ENCODE measurements around the gene LAMTOR1.

Gene LAMTOR1

GRCh38 chr11:72080326-72081183 is 22.5 kb downstream of the LAMTOR1 start, which contains the start of the genes LRRC51 and NUMA1:
Gene LRRC51, plus strand, starts transcription at chr11:72080850. Its CDS starts 8,234 bp downstream, at chr11:72089084.
Gene NUMA1, minus strand, starts transcription at chr11:72080542. Its CDS starts 44,599 bp downstream, at chr11:72035943.
- Histone ChIP-seq H3K27ac (ENCODE audit: poor library complexity, severe bottlenecking) (peak within 1 kb of the TSS; percentile 68), H3K27me3 (ENCODE audit: insufficient read depth, poor library complexity, severe bottlenecking) (no peaks in the 10 kb centered on the region), H3K4me1 (ENCODE audit: insufficient read depth, poor library complexity, severe bottlenecking) (peaks cover 25% of the 10 kb centered on the region), H3K9me3 (ENCODE audit: severe bottlenecking) (no peaks in the 10 kb centered on the region), H3K36me3 (ENCODE audit: low read depth) (peaks cover 17% of the 10 kb centered on the region), H3K4me3 (ENCODE audit: severe bottlenecking) (peak within 1 kb of the TSS; percentile 56)
- DNase-seq (ENCODE audit: low spot score), result peak; percentile 99
- peak; percentile 93 for ATAC-seq (ENCODE audit: low read depth)
- no peak for TF ChIP-seq CTCF (IDR thresholded peaks at IDR 0.05; ENCODE audit: poor library complexity, severe bottlenecking)

DNA sequence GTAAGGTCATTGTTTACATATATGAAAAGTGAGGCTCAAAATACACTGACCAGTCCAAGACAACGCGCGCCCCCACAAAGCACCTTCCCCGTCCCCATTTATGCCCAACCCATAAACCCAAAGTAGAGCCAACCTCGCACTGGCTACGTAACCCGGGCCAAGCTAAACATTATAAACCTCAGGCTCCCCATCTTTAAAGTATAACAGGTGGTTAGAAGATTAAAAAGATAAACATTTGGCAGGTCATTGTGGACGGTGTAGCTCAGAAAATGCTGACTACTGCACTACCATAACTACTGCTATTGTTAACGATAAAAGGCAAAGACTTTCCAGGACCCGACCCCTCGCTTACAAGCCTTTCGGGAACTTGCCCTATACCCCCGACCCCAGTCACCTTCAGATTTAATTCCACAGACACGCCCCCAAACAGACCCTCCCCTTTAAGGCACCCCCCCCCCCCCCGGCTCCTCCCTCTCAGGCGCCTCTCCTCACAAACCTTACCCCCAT is 23.2 kb downstream of the LAMTOR1 start:
- Histone ChIP-seq H3K36me3 (ENCODE audit: low read depth) (peaks cover 23% of the 10 kb centered on the region), H3K27me3 (ENCODE audit: insufficient read depth, poor library complexity, severe bottlenecking) (no peaks in the 10 kb centered on the region), H3K9me3 (ENCODE audit: severe bottlenecking) (no peaks in the 10 kb centered on the region), H3K4me3 (ENCODE audit: severe bottlenecking) (peak overlapping the region; percentile 56), H3K4me1 (ENCODE audit: insufficient read depth, poor library complexity, severe bottlenecking) (peaks cover 25% of the 10 kb centered on the region), H3K27ac (ENCODE audit: poor library complexity, severe bottlenecking) (peak overlapping the region; percentile 68)
- TF ChIP-seq CTCF (IDR thresholded peaks at IDR 0.05; ENCODE audit: poor library complexity, severe bottlenecking), result no peak
- ATAC-seq (ENCODE audit: low read depth) (no peak; the same call in 2 of the 3 replicates), DNase-seq (ENCODE audit: low spot score) (no peak)

DNA sequence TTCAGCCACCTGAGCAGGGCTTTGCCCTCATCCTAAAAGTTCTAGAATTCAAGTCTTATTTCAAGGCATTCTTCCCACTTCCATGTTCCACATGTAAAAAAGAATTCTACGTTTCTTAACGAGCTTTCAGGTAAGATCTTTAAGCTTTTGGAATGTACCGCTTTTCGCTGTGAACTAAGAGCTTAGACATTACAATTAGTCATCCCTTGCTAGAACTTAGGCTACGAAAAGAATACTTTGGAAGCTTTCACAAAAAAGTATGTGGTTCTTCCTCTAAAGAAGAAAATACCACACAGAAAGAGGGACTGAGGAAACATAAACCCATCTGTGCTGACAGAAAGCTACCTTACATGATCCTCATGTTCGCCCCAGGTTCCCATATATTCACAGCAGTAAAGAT is 24.6 kb downstream of the LAMTOR1 start:
- H3K9me3 ChIP-seq (ENCODE audit: severe bottlenecking), result no peaks in the 10 kb centered on the region
- ATAC-seq (ENCODE audit: low read depth) (no peak), DNase-seq (ENCODE audit: low spot score) (no peak)
- H3K27me3 ChIP-seq (ENCODE audit: insufficient read depth, poor library complexity, severe bottlenecking), result no peaks in the 10 kb centered on the region
- H3K36me3 ChIP-seq (ENCODE audit: low read depth), result peaks cover 30% of the 10 kb centered on the region
- H3K4me1 ChIP-seq (ENCODE audit: insufficient read depth, poor library complexity, severe bottlenecking), result peaks cover 12% of the 10 kb centered on the region
- H3K4me3 ChIP-seq (ENCODE audit: severe bottlenecking), result peak overlapping the region; percentile 56
- TF ChIP-seq CTCF (IDR thresholded peaks at IDR 0.05; ENCODE audit: poor library complexity, severe bottlenecking), result no peak
- peak overlapping the region; percentile 68 for H3K27ac ChIP-seq (ENCODE audit: poor library complexity, severe bottlenecking)

DNA sequence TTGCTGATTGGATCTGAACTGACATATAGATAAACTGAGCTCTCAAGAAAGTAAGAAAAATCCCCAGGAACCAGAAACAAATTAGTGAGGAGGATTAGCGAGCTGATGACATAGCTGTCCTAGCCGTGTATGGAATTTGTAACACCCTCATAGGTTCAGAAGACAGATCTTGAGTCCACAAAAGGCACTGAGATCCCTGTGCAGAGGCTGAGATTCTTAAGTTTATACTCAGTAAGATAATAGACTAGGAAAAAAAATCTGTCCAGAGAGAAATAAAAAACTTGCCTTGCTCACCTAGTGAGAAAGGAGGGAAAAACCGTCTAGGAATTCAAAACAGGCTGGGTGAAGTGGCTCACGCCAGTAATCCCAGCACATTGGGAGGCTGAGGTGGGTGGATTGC is 27.3 kb downstream of the LAMTOR1 start:
- Histone ChIP-seq H3K27ac (ENCODE audit: poor library complexity, severe bottlenecking) (peak overlapping the region; percentile 6), H3K36me3 (ENCODE audit: low read depth) (peaks cover 33% of the 10 kb centered on the region)

More for the DNA sequence above, 27.3 kb downstream of the LAMTOR1 start:
- Histone ChIP-seq H3K4me1 (ENCODE audit: insufficient read depth, poor library complexity, severe bottlenecking) (peaks cover 32% of the 10 kb centered on the region), H3K4me3 (ENCODE audit: severe bottlenecking) (no peak overlapping the region), H3K27me3 (ENCODE audit: insufficient read depth, poor library complexity, severe bottlenecking) (no peaks in the 10 kb centered on the region), H3K9me3 (ENCODE audit: severe bottlenecking) (no peaks in the 10 kb centered on the region)
- DNase-seq (ENCODE audit: low spot score) (no peak), ATAC-seq (ENCODE audit: low read depth) (no peak)
- TF ChIP-seq CTCF (IDR thresholded peaks at IDR 0.05; ENCODE audit: poor library complexity, severe bottlenecking), result no peak
